ENCODE results near the gene TOE1.

- TF ChIP-seq, protein P1, sequence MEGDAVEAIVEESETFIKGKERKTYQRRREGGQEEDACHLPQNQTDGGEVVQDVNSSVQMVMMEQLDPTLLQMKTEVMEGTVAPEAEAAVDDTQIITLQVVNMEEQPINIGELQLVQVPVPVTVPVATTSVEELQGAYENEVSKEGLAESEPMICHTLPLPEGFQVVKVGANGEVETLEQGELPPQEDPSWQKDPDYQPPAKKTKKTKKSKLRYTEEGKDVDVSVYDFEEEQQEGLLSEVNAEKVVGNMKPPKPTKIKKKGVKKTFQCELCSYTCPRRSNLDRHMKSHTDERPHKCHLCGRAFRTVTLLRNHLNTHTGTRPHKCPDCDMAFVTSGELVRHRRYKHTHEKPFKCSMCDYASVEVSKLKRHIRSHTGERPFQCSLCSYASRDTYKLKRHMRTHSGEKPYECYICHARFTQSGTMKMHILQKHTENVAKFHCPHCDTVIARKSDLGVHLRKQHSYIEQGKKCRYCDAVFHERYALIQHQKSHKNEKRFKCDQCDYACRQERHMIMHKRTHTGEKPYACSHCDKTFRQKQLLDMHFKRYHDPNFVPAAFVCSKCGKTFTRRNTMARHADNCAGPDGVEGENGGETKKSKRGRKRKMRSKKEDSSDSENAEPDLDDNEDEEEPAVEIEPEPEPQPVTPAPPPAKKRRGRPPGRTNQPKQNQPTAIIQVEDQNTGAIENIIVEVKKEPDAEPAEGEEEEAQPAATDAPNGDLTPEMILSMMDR (conservative IDR thresholded peaks at IDR 0.05): no peak
- TF ChIP-seq ZFX (IDR thresholded peaks at IDR 0.05): no peak
Observed at GRCh38 chr1:45355683-45356082, 15.7 kb downstream of the TOE1 start.

All from C4-2B (cell line).